HG03378 (cell line): ENCODE data around the gene KIAA1328.
"Not testable (repeated sequence)": the region's sequence is repeated elsewhere in the genome, so short reads cannot be mapped to it uniquely, and the experiment has no call there.

Source experiments
- ATAC-seq: cut with Tn5 transposase; IDR thresholded peaks from one replicate; pipeline ENCODE4 v1.9.1; 2021; ENCODE audit warnings: mild to moderate bottlenecking, moderate library complexity; ENCODE audit not compliant: unreplicated experiment

Gene KIAA1328

DNA sequence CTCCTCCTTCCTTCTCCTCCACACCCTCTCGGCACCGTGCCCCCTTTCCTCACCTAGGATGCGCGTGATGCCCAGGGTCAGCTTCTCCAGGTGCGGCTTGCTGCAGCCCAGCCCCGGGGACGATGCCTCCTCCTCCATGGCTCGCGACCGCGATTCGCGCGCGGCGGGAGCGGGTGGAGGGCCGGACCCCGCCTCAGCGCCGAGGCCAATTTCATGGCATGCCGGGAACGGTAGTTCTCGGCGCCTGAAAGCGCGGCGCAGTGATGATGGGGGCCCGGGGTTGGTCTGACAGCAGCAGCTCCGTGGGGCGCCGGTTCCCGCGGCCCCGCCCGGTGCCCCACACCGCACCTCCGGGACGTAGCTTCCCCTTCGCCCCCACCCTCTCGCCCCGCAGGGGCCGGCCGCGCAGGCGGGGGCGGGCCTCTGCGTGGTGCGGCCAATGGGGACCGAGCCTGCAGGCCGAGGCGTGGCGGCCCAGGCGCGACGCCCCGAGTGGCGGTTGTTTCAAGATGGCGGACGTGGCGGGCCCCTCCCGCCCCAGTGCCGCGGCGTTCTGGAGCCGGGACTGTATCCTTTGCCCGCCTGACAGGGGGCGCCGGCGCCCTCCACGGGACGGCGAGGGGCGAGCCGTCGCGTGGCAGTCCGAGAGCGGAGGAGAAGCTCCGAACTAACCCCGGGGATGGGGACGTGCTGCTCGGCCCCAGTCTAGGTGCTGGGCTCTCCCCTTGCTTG, at the start of gene KIAA1328, which contains the start of gene TPGS2:
KIAA1328 (plus strand) TSS at position 498 of the 732 bp plus-strand sequence; CDS start at position 510, 12 bp downstream.
TPGS2 (minus strand) TSS at position 373 of the 732 bp plus-strand sequence; CDS start at position 138, 235 bp downstream.
- peak; percentile 83 for ATAC-seq

DNA sequence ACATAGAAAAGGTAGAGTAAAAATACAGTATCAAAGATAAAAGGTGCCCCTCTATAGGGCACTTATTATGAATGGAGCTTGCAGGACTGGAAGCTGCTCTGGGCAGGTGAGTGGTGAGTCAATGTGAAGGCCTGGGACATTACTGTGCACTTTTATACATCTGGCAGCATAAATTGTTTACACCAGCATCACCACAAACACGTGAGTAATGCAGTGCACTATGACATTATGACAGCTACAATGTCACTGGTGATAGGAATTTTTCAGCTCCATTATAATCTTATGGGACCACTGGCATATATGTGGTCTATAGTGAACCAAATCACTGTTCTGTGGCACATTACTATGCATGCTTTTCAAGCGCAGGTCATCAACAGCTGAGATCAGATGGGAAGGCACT, 48.2 kb upstream of the KIAA1328 start:
- ATAC-seq: no peak

DNA sequence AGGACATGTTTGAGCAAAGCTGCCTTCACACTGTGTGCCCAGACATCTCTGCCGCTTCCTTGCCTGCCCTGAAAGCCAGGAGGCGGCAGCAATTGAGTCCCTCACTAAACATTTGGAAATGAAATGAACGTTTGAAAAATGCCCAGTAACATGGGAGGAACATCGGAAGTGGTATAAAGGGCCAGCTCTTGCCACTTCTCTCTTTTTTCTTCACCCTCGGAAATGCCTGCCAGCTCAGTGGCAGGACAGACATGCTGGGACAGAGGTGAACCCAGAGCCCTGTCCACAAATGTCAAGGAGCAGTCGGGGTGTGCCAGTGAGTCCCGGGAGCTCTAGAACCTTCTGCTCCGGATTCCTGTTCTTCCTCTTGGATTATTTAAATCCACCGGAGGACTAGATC, 46.2 kb upstream of the KIAA1328 start:
- ATAC-seq: no peak

DNA sequence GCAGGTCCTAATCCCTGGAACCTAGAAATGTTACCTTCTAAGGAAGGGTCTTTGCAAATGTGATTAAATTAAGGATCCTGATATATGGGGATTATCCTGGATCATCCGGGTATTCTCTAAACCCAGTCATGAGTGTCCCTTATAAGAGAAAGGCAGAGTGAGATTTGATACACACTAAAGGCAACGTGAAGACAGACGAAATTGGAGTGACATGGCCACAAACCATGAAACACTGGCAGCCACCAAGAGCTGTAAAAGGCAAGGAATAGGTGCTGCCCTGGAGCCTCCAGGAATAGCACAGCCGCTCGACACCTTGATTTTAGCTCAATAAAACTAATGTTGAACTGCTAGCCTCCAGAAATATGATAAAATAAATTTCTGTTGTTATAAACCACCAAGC, 45.1 kb upstream of the KIAA1328 start:
- ATAC-seq: no peak

DNA sequence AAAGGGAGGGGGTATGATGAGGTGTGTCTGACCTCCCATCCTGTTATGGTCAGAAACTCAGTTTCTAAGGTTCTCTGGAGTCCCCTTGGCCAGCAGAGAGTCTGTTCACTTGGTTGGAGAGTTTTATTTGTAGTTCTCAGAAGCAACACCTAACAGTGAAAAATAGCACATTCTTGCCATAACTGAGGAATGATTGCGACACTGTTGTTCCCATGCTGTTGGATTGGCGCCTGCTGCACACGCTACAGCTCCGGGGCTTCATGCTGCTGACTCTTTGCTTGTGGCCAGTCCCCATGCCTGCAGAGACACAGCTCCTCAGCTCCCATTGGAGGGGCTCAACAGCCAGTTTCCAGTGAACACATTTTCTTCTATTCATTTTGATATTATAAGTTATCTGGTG, 42.2 kb upstream of the KIAA1328 start:
- no peak for ATAC-seq

DNA sequence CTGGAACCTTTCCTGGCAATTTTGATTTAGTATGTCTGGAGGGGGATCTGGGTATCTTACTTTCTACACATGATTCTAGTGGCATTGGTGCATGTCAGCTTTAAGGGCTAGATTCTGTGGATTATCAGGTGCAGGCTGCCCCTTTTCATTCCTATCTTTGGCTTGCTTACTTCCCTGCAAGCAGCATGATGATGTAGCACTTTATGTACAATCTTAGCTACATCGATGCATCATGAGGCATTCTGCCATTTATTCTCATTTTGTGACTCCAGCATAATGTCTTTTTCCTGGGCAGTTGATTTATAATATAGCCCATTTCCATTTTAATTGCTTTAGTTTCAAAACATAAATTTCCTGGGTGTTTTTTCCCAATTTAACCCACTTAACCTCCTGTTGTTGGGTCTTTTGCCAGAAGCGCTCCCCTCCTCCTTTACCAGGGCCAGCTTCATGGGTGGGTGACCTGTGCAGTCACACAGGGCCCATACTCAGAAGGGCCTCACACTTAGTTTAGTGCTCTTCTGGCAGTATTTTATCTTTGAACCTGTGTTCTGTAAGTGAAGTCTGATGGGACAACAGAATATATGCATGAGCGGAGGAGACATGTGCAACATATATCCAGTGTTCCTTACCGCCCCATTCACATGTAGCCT, 36.2 kb upstream of the KIAA1328 start:
- ATAC-seq: no peak

DNA sequence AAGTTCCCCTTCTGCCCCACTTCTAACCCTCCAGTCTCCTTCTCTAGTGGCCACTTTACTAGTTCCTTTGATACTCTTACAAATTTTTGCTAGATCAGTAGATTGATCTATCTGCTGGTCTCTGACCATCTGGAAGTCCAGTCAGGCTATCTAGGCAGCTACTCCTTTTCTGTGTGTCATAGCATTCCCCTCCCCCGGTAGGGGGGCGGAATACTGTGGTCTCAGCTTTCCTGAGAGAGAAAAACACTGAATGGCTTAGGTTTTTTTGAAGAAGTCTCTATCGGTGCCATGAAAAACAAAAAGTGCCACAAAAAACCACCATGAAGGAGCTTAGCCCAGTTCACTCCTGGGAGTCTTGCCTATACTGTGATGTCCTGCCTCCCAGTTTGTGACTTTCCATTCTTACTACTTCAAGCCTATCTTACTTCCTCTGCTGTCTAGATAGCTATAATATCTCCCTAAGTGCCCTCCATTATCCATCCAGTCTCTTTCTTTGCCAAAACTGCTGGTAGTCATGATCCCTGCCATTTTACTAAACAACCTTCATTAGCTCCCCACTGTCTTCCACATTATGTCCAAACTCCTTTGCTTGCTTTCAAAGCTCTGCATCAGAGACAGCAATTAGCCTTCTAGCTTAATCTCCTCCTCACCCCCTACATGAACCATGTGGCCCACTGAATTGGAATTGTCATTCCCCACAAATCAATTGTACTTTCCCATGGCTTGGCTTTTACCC, 30.0 kb upstream of the KIAA1328 start:
- ATAC-seq: no peak

DNA sequence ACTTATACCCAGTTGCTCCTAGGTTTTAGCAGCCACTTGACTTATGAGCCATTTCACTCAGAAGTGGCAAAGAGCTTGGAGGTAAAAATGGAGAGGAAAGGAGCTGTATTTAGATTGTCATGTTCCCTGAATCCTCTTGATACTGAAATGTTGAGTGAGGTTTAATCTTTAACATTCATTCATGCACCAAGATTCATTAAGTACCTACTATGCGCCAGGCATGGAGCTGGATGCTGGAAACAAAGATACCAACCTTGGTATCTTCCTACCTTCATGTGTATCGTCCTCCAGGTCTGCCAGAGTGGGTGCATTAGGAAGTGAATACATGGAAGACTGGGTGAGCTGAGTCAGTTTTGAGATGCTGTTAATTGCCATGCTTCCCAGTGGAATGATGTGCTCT, 23.8 kb upstream of the KIAA1328 start:
- ATAC-seq: no peak

DNA sequence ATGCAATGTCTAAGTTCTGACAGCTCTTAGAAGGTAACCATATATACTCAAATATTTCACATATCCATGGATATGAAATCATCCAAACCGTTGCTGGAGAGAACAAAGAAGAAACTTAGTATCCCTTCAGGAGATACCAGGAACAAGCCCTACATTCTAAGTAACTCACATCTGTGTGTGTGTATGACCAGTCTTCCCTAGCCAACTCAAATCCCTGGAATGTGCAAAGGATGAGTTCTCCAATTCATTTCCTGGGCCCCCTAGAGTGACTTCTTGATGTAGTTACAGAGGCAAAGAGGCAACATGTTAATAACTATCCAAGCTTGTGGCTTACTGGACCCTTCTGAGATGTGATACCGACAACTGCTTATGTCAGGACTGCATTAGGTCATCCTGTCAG, 20.2 kb upstream of the KIAA1328 start:
- ATAC-seq: no peak

DNA sequence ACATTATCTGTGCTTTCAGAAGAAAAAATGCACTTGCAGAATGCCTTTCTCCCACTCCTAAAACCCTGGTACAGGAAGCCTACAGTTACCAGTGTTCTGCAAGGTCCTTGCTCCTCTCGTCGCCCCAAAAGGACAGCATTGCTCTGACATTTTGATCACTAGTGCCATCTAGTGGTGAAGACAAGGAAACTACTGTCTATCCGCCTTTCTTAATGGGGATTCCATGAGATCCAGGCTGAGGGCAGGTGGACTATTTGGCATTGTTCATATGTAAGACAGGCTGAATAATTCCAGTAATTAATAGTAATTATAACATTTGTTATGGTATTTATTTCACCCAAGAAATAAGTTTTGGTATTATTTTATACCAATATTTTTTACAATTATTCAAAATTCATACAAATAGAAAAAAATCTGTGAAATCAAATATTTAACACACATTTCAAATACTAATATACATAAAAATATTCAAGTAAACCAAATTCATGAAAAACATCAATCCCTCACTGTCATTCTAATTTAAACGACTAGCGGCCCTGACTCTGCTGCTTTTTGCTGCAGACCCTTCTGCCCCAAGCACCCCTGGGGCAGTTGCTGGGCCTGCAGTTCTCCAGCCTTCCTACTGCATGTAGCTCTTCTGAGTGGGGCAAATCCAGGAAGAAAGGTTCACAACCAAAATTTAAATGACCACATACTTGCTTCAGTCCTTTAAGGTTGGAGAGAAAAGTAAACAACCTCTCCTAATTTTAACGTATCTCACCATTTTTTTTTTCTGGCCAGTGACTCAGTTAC, 19.1 kb upstream of the KIAA1328 start:
- ATAC-seq: peak; percentile 99

DNA sequence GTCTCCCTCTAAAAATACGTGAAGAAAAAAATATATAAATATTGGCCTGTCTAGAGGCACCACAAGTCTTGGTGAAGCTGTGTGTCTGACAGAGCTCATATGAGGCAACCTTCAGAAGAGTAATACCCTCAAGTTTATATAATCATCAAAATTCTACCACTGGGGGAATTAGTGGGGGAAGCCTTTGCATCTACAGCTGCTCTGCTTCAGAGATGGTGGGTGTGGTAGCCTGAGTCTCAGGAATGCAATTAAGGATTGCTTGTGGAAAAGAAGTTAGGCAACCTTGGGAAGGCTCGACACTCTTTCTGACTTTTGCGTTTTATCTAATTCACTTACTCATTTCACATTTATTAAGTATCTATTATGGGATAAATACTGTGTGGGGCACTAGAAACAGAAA, 17.5 kb upstream of the KIAA1328 start:
- no peak for ATAC-seq

DNA sequence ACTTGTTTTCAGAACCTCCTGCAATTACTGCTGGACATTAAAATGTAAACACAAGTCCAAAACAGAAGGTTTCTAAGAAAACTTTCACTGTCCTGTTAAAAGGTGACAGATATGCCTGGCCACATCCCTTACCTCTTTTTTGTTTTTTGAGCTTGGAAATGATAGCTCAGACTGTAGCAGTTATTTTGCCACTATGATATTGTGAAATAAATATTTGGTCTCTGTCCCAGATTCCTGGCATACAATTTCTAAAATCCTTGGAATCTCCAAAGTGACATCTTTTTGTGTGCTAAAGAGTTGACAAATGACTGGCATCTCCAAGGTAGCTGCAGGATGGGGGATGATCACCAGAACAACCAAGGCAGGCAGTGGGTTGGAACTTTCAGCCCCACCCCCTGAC, 17.0 kb upstream of the KIAA1328 start:
- ATAC-seq: no peak

DNA sequence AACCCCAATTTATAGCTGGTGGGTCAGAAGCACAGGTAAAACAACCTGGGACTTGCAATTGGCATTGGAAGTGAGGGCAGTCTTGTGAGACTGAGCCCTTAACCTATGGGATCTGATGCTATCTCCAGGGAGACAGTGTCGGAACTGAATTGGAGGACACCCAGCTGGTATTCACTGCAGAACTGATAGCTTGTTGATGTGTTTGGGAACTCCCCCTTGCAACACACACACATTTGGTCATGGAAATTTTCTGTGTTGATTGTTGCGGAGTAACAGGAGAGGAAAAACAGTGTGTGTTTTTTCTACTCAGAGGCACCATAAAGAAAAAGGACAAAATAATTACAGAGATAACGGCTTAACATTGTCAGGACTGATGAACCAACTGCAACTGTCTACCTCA, 16.2 kb upstream of the KIAA1328 start:
- no peak for ATAC-seq

DNA sequence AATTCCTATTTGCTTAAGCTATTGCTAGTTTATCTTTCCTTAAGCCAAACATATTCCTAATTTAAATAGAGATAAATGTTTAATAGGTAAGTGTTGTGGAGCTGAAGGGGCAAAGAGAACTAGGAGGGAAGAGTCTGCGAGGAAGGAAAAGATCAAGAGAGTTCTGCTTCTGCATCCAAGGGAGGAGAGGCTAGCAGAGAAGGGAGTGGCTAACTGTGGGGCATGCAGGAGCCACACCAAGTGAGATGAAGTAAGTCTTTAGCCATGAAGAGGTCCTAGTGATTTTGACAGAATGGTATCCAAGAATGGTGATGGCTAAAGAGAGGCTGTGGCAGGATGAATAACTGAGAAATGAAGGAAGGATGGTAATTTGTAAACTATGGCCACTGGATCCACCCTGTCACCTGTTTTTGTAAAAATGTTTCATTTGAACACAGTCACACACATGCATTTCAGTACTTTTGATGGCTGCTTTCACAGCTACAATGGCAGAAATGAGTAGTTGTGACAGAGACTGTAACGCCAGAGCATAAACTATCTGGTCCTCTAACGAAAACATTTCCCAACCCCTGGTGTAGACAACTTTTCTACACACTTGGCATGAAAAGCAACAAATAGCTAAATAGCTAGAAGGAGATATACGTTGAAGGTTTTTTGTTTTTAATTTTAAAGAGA, 15.7 kb upstream of the KIAA1328 start:
- ATAC-seq: no peak

DNA sequence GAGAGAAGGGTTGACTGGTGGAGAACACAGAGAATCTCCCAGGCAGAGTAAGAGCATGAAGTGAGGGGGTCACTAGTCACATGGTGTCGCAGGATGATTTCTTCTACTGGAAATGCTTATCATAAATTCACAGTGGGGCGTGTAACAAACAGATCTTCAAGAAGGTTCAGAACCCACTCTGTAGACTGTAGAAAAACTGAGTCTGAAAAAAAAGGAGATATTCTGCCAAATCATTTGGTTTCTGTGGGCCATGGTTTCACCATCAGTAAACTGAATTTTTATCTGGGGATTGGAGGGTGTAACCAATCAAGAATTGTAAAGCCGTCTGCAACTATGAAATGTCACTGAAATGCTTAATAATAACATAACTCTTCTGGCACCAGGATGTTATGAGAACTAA, 15.1 kb upstream of the KIAA1328 start:
- ATAC-seq: no peak

DNA sequence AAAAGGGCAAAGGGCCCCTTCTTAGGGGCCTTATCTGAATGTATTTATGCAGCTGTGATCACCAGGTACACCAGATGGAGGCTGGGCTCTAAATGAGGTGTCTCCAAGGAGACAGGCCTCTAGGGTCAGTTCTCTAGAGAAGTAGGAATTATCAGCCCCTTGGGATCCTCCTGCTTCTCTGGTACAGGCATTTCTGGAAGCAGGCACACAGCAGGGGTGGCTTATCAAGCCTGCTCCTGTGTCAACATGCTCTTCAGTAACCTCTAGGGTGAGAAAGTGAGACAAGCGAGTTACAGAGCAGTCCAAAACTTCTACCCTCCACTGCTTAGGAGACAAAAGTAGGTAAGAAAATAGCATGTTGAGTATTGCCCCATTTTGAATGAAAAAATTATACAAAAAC, 13.9 kb upstream of the KIAA1328 start:
- ATAC-seq: no peak

DNA sequence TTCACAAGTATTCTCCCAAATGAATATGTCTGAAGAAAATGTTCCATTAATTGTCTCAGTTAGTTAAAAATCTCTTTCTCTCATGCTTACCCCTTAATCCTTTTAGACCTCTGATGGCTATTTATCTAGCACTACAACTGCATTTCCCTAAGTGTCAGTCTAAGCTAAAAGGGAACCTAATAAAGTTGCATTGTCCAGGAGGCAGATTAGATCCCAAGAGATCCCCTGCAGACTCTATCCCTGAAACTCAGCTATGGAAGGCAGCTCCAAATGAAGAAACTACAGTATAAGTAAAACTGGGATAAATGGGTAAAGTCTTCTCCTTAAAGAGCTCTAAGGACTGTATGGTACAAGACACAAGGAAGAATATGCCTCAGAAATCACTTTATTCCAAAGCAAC, 12.8 kb upstream of the KIAA1328 start:
- ATAC-seq: not testable (repeated sequence)

DNA sequence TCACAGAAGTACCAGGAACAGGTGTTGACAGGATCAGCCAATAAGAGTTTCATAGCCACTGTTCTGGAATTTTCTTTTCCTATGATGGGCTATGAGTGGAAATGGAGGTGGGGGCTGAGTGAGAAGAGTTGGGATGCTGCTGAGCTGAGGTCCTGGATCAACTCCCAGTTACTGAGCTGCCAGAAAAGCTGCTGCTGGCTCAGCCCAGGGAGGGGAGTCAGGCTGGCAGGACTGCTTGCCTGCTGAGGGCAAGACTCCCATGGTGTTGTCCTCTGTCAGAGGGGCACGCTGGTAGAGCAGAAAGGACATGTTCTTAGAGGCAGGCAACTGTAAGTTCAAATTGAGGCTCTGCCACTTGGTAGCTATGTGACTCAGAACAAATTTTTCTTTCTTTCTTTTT, 11.9 kb upstream of the KIAA1328 start:
- ATAC-seq: no peak

DNA sequence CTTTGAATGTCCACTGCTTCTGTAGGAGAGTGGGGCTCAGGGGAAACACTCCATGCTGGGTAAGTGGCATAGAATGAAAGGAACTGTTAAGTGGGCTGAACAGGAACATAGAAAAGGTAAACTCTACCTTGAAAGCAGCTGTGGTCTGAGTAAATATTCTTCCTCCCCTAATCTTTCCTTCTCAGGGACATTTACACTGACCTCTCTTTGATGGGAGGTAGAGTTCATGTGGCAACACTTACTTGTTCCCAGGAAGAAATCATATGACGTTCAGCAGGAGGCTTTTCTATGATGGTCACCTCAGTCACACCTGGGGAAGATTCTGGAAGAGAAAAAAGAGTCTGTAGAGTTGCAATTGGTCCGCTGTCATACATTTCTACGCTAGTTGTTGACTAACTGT, 10.3 kb upstream of the KIAA1328 start:
- no peak for ATAC-seq

DNA sequence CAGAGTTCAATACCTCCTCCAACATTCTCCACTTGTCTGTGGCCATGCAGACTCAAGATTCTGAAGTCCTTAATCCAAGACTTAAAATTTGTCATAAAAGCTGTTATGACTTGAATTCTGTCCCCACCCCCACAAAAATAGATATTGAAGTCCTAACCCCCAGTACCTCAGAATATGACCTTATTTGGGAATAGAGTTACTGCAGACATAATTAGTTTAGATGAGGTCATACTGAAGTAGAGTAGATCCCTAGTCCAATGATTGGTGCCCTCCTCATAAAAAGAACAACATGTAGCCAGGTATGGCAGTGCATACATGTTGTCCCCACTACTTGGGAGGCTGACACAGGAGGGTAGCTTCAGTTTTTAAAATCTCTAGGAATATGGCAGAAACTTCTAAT, 9.3 kb upstream of the KIAA1328 start:
- ATAC-seq: no peak

DNA sequence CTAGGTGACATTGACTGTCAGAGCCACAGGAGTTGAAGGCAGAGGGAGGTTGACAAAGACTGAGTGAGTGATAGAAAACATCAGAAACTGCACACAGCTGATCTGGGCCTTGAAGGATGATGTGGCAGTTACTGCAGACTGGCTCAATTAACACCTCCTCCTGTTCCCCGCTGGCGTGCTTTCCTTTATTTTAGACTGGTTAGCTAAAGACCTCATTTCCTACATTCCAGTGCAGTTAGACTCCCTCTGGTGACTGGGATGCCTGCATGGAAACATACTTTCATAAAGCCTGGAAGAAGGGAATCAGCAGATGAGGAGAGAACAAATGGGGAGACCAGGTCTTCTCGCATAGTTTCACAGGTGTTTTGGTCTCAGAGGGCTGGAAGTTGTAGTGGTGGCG, 7.2 kb upstream of the KIAA1328 start:
- no peak for ATAC-seq
